Spleen (tissue), 7 donors: ENCODE results near the gene SMIM3.

Experiments used
- POLR2A ChIP-seq, 3 donors: fragments of 450-650 bp; IDR thresholded peaks; one replicate each; pipeline ENCODE4 v1.5.1; 2017; ENCODE audit warnings: antibody characterized with exemption in 3 of 3, mild to moderate bottlenecking in 1 of 3
- TF ChIP-seq, protein P1 (sequence below), 11 experiments: fragments of 200-600 bp in 7 of 11; fragments of 450-650 bp in 4 of 11; sonication (generic) in 4 of 11; IDR thresholded peaks in 8 of 11; conservative IDR thresholded peaks in 3 of 11; 1 replicate in 7 of 11; 2 replicates in 4 of 11; pipeline versions ENCODE4 v1.4.0 to v1.8.0; 2016 to 2021; ENCODE audit warnings: antibody characterized with exemption in 11 of 11, inconsistent platforms in 4 of 11, mild to moderate bottlenecking in 1 of 11
- donor health status: DM: no; HTN: no; CAD: no; lungs with moderate emphysema.
- donor health status: DM: no; HTN: no; CAD: no.
- donor health status: DM: no; HTN: no; CAD: no.

DNA sequence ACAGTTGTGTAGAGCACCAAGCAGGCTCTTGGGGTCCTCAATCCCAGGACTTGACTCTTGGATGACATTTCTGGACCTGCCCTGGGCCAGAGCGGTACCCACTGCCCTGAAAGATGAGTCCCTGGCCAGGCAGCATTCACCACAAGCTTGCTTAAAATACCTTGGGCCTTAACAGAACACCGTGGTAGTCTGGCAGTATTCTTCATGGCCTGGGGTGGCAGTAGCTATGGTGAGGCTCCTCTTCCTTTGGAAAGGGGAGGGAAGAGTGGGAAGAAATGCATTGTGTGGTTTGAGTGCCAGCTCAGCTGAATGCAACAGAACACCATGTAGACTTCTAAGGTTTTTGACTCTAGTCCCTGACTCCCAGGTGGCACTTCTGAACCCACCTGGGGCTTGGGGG, 38.4 kb downstream of the SMIM3 start:
- TF ChIP-seq, protein P1, sequence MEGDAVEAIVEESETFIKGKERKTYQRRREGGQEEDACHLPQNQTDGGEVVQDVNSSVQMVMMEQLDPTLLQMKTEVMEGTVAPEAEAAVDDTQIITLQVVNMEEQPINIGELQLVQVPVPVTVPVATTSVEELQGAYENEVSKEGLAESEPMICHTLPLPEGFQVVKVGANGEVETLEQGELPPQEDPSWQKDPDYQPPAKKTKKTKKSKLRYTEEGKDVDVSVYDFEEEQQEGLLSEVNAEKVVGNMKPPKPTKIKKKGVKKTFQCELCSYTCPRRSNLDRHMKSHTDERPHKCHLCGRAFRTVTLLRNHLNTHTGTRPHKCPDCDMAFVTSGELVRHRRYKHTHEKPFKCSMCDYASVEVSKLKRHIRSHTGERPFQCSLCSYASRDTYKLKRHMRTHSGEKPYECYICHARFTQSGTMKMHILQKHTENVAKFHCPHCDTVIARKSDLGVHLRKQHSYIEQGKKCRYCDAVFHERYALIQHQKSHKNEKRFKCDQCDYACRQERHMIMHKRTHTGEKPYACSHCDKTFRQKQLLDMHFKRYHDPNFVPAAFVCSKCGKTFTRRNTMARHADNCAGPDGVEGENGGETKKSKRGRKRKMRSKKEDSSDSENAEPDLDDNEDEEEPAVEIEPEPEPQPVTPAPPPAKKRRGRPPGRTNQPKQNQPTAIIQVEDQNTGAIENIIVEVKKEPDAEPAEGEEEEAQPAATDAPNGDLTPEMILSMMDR (IDR thresholded peaks at IDR 0.05 in 8 of 11, conservative IDR thresholded peaks at IDR 0.05 in 3 of 11): no peak
- TF ChIP-seq POLR2A (IDR thresholded peaks at IDR 0.05): no peak
